ENCODE results near the gene ZNF566. TPM values are rescaled to one million over a fixed set of nuclear protein-coding genes. Genes with fewer than 3 reads are reported as not detected.

Gene ZNF566
- total RNA-seq, 2 experiments from 2014 or later = 5.6 to 6.5 TPM

- Mint-ChIP-seq H3K36me3 (ENCODE audit: low read depth) (peaks cover 42% of the 10 kb centered on the region), H3K4me1 (ENCODE audit: low read depth) (peaks cover 25% of the 10 kb centered on the region), H3K9me3 (peaks cover 12% of the 10 kb centered on the region), H3K4me3 (peak overlapping the region; percentile 94), H3K27me3 (no peaks in the 10 kb centered on the region), H3K27ac (peak overlapping the region; percentile 98)
- intact Hi-C loops (cut with micrococcal nuclease) = no loop called here
- CTCF ChIA-PET = no interaction called here
- DNase-seq (peak; percentile 66), ATAC-seq (peak; percentile 28)
- POLR2A ChIA-PET = interaction anchor here (0.6 to 2.0 kb wide), 16 partner anchors 11 to 1372 kb away, joined by 3 to 15 read pairs (median 4); partner anchors contain the start of genes ZFP14, ZNF146, ZNF260 and ZNF382
- no peak for TF ChIP-seq CTCF (IDR thresholded peaks at IDR 0.05)
Observed at GRCh38 chr19:36488846-36489117, 579 bp downstream of the ZNF566 start.

GRCh38 chr19:36488118-36488845, 1.1 kb downstream of the ZNF566 start:
- intact Hi-C loops (cut with micrococcal nuclease) = no loop called here

GRCh38 chr19:36483653-36484052, 5.7 kb downstream of the ZNF566 start:
- no peak for TF ChIP-seq CTCF (IDR thresholded peaks at IDR 0.05)
- Mint-ChIP-seq H3K4me3 (no peak overlapping the region), H3K27ac (no peak overlapping the region), H3K4me1 (ENCODE audit: low read depth) (peaks cover 15% of the 10 kb centered on the region), H3K9me3 (peaks cover 31% of the 10 kb centered on the region), H3K27me3 (no peaks in the 10 kb centered on the region), H3K36me3 (ENCODE audit: low read depth) (peaks cover 76% of the 10 kb centered on the region)
- ChIA-PET CTCF (no interaction called here), POLR2A (interaction anchor here (0.6 kb wide), 1 partner anchor 260 kb away, joined by 5 read pairs; no protein-coding TSS in a partner anchor)
- ATAC-seq (no peak), DNase-seq (no peak)
- intact Hi-C loops (cut with micrococcal nuclease) = no loop called here

More at GRCh38 chr19:36488118-36488845, 1.1 kb downstream of the ZNF566 start:
- Mint-ChIP-seq H3K4me3 (peak overlapping the region; percentile 94), H3K9me3 (peaks cover 15% of the 10 kb centered on the region), H3K27ac (peak overlapping the region; percentile 98), H3K4me1 (ENCODE audit: low read depth) (peaks cover 25% of the 10 kb centered on the region), H3K27me3 (no peaks in the 10 kb centered on the region), H3K36me3 (ENCODE audit: low read depth) (peaks cover 46% of the 10 kb centered on the region)
- TF ChIP-seq CTCF (IDR thresholded peaks at IDR 0.05) = no peak
- ChIA-PET CTCF (no interaction called here), POLR2A (interaction anchor here (0.6 to 2.0 kb wide), 13 partner anchors 10 to 590 kb away, joined by 3 to 15 read pairs (median 3); partner anchors contain the start of genes ZFP14, ZNF146, ZNF260 and ZNF382)
- DNase-seq (no peak), ATAC-seq (no peak)

- TF ChIP-seq CTCF (IDR thresholded peaks at IDR 0.05) = no peak
- Mint-ChIP-seq H3K27me3 (no peaks in the 10 kb centered on the region), H3K27ac (no peak overlapping the region), H3K4me1 (ENCODE audit: low read depth) (peaks cover 8% of the 10 kb centered on the region), H3K36me3 (ENCODE audit: low read depth) (peaks cover 72% of the 10 kb centered on the region), H3K9me3 (peaks cover 34% of the 10 kb centered on the region), H3K4me3 (no peak overlapping the region)
- POLR2A ChIA-PET = interaction anchor here (0.6 kb wide), 1 partner anchor 259 kb away, joined by 5 read pairs; no protein-coding TSS in a partner anchor
- DNase-seq = no peak
- CTCF ChIA-PET = no interaction called here
- intact Hi-C loops (cut with micrococcal nuclease) = no loop called here
- no peak for ATAC-seq
Observed at GRCh38 chr19:36482876-36483275, 6.5 kb downstream of the ZNF566 start.

GRCh38 chr19:36460046-36460445, 29.3 kb downstream of the ZNF566 start:
- TF ChIP-seq CTCF (IDR thresholded peaks at IDR 0.05) = no peak
- no peaks in the 10 kb centered on the region for H3K27me3 Mint-ChIP-seq
- H3K36me3 Mint-ChIP-seq (ENCODE audit: low read depth) = peaks cover 61% of the 10 kb centered on the region
- intact Hi-C loops (cut with micrococcal nuclease) = no loop called here
- no peak overlapping the region for H3K27ac Mint-ChIP-seq
- DNase-seq (no peak), ATAC-seq (no peak)
- ChIA-PET POLR2A (interaction anchor here (0.6 kb wide), 1 partner anchor 313 kb away, joined by 3 read pairs; no protein-coding TSS in a partner anchor), CTCF (no interaction called here)
- no peak overlapping the region for H3K4me3 Mint-ChIP-seq
- H3K4me1 Mint-ChIP-seq (ENCODE audit: low read depth) = no peaks in the 10 kb centered on the region
- H3K9me3 Mint-ChIP-seq = peaks cover 37% of the 10 kb centered on the region

Measured in activated CD8-positive, alpha-beta T cell treated with anti-CD3 and anti-CD28 coated beads for 36 hours (primary cell).